ENCODE results near the gene VASH1.
A peak's percentile ranks its signal among the peaks of the same experiment; 100 is the strongest.

Gene VASH1

DNA sequence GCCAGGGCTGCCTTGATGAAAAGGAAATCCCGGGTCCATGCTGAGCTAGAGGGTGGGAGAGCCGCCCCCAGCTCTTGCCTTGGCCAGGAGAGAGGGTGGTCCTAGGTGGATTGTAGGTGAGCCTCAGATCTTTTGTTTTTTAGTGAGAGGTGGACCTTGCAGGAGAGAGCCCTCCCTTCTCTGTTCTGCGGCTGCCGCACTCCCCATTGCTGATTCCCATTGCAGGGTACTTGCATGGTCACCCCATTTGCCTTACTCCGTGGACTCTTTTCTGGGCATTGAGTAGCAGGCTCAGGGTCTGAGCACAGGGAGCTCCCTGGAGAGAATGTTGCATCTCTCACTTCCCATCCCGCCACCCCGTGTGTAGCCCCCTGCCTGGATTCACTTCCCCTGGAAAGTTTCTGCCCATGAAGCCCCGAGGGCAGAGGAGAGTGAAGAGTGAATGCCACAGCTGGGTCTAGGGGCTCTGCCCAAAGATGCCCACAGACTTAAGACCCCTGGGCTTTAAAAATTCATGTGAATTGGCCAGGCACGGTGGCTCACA lies 10.2 kb downstream of the VASH1 start:
- no peak overlapping the region for H2AK5ac ChIP-seq (ENCODE audit: low read depth, low read length)
- H2BK12ac ChIP-seq (ENCODE audit: low read length): no peak overlapping the region
- no peak overlapping the region for H3K27ac ChIP-seq (replicated peaks; ENCODE audit: low read length)
- no peak overlapping the region for H3K23ac ChIP-seq (ENCODE audit: low read depth, low read length, poor library complexity)
- H3K79me1 ChIP-seq (ENCODE audit: low read depth, low read length): no peaks in the 10 kb centered on the region
- no peak overlapping the region for H3K4me3 ChIP-seq (ENCODE audit: low read length in 2 of 2)
- no peak overlapping the region for H2BK15ac ChIP-seq (ENCODE audit: low read length)
- no peak overlapping the region for H4K8ac ChIP-seq (ENCODE audit: low read depth, low read length)
- no peak overlapping the region for H3K14ac ChIP-seq (ENCODE audit: low read length)
- no peaks in the 10 kb centered on the region for H3K27me3 ChIP-seq (ENCODE audit: control insufficient read depth in 3 of 3, insufficient read depth in 3 of 3, low read depth in 1 of 3, low read length in 3 of 3)
- no peak overlapping the region for H2AFZ ChIP-seq (ENCODE audit: low read length)
- H3K4me1 ChIP-seq (ENCODE audit: control insufficient read depth in 2 of 2, insufficient read depth in 1 of 2, low read depth in 1 of 2, low read length in 2 of 2): peaks cover 16 to 22% of the 10 kb centered on the region in 2 donors
- H2BK120ac ChIP-seq (ENCODE audit: low read depth, low read length): no peak overlapping the region
- H3K4ac ChIP-seq (ENCODE audit: low read length): no peak overlapping the region
- no peak for DNase-seq (ENCODE audit: low spot score)
- H3K4me2 ChIP-seq (ENCODE audit: insufficient read depth, low read length, poor library complexity, severe bottlenecking): no peak overlapping the region
- no peak overlapping the region for H4K91ac ChIP-seq (ENCODE audit: low read depth, low read length, poor library complexity)
- peak overlapping the region; percentile 62 for H2BK5ac ChIP-seq (ENCODE audit: low read length)
- H3K18ac ChIP-seq (ENCODE audit: low read length): no peak overlapping the region
- WGBS, 2 donors (ENCODE audit: extremely low coverage in 2 of 2, insufficient read length in 2 of 2, insufficient replicate concordance in 1 of 2): no CpG with 5 or more reads among the region's 9 CpGs
- H3K9ac ChIP-seq (ENCODE audit: low read depth, low read length, poor library complexity): no peak overlapping the region
- H3K36me3 ChIP-seq (replicated peaks in 1 of 2; ENCODE audit: control insufficient read depth in 2 of 2, insufficient read depth in 2 of 2, low read length in 2 of 2): peaks cover 5 to 49% of the 10 kb centered on the region in 2 donors
- no peaks in the 10 kb centered on the region for H3K9me3 ChIP-seq (replicated peaks in 1 of 2; ENCODE audit: control insufficient read depth in 2 of 2, insufficient read depth in 1 of 2, low read depth in 1 of 2, low read length in 2 of 2)

DNA sequence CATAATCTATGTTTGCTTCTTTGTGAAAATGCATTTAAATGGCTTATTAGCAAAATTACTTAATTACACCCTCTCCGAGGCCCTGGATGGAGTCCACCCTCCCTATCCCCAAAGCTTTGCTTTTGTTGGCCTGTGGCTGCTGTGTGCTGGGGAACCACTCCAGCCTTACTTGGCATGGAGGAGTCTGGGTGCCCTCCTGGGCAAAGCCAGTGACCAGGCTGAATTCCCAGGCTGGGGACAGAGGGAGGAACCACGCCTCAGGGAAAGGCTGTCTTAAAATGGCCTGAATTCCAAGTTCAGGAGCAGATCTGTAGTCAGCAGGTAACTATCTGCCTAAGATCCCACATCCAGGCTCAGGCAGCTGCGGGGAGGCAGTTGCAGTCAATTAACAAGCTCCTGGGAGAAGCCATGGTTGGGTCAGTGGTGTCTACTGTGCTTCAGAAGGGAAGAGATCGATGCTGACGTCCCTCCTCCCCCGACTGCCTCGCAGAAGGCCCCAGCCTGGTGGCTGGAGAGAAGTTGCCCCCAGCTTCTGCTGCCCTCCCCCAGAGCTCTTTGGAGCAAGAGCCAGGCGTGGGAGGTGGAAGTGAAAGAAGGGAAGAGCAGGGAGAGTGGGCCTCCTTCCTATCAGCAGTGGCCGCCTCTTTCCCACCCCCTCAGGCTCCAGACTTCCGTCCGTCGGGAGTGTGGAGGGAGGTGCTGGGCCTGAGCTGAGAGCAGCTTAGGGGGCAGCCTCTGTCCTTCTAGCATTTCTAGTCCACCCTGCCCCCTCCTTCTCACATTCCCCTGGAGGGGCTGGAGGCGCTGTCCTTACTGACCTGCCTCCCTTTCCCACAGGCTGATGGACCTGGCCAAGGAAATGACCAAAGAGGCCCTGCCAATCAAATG lies 11.3 kb downstream of the VASH1 start:
- H3K9ac ChIP-seq (ENCODE audit: low read depth, low read length, poor library complexity): no peak overlapping the region
- no peak overlapping the region for H2BK120ac ChIP-seq (ENCODE audit: low read depth, low read length)
- H2BK5ac ChIP-seq (ENCODE audit: low read length): no peak overlapping the region
- no peaks in the 10 kb centered on the region for H3K27me3 ChIP-seq (ENCODE audit: control insufficient read depth in 3 of 3, insufficient read depth in 3 of 3, low read depth in 1 of 3, low read length in 3 of 3)
- peaks cover 16 to 23% of the 10 kb centered on the region in 2 donors for H3K4me1 ChIP-seq (ENCODE audit: control insufficient read depth in 2 of 2, insufficient read depth in 1 of 2, low read depth in 1 of 2, low read length in 2 of 2)
- H2BK15ac ChIP-seq (ENCODE audit: low read length): no peak overlapping the region
- peak overlapping the region; percentile 19 for H3K4me2 ChIP-seq (ENCODE audit: insufficient read depth, low read length, poor library complexity, severe bottlenecking)
- H3K79me1 ChIP-seq (ENCODE audit: low read depth, low read length): no peaks in the 10 kb centered on the region
- no peak overlapping the region for H2AFZ ChIP-seq (ENCODE audit: low read length)
- no peak for DNase-seq (ENCODE audit: low spot score)
- no CpG with 5 or more reads among the region's 13 CpGs for WGBS, 2 donors (ENCODE audit: extremely low coverage in 2 of 2, insufficient read length in 2 of 2, insufficient replicate concordance in 1 of 2)
- no peak overlapping the region for H4K91ac ChIP-seq (ENCODE audit: low read depth, low read length, poor library complexity)
- H2AK5ac ChIP-seq (ENCODE audit: low read depth, low read length): no peak overlapping the region
- peaks cover 7 to 56% of the 10 kb centered on the region in 2 donors for H3K36me3 ChIP-seq (replicated peaks in 1 of 2; ENCODE audit: control insufficient read depth in 2 of 2, insufficient read depth in 2 of 2, low read length in 2 of 2)
- no peak overlapping the region for H4K8ac ChIP-seq (ENCODE audit: low read depth, low read length)
- no peak overlapping the region for H3K4me3 ChIP-seq (ENCODE audit: low read length in 2 of 2)
- no peak overlapping the region for H3K23ac ChIP-seq (ENCODE audit: low read depth, low read length, poor library complexity)
- no peak overlapping the region for H3K4ac ChIP-seq (ENCODE audit: low read length)
- no peak overlapping the region for H3K14ac ChIP-seq (ENCODE audit: low read length)
- peak overlapping the region; percentile 68 for H3K18ac ChIP-seq (ENCODE audit: low read length)
- no peak overlapping the region for H2BK12ac ChIP-seq (ENCODE audit: low read length)
- H3K9me3 ChIP-seq (replicated peaks in 1 of 2; ENCODE audit: control insufficient read depth in 2 of 2, insufficient read depth in 1 of 2, low read depth in 1 of 2, low read length in 2 of 2): no peaks in the 10 kb centered on the region
- peak overlapping the region; percentile 26 for H3K27ac ChIP-seq (replicated peaks; ENCODE audit: low read length)

DNA sequence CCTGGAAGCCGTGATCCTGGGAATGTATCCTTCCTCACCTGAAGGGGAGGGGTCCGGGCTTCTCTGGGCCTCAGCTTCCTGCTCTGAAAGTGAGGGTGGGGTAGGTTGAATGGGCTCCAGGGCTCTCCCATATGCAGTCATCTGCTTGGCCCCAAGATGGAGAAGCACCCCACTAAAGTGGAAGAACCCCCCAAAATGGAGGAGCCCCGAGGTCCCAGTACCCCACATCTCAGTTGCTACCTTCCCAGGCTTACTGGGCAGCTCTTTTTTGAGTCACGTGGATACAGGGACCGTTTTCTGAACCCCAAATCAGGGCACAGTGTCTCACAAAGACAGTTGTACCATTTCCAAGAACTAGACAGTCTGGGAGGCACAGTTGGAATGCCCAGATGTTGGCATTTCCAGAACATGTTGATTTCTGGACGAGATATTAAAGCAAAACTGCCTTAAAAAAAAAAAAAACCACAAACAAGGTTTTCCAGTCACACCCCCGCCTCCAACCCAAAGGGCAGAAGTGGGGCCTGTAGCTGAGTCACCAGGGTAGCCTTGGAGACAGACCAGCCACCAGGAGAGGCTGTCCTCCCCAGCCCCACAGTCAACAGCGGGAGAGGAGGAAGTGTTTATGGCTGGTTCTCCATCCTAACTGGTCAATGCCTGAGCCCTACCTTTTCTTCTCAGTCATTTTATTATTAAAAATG lies 12.1 kb downstream of the VASH1 start:
- no peak overlapping the region for H3K18ac ChIP-seq (ENCODE audit: low read length)
- no peak overlapping the region for H4K91ac ChIP-seq (ENCODE audit: low read depth, low read length, poor library complexity)
- H3K4me3 ChIP-seq (ENCODE audit: low read length in 2 of 2): no peak overlapping the region
- WGBS, 2 donors (ENCODE audit: extremely low coverage in 2 of 2, insufficient read length in 2 of 2, insufficient replicate concordance in 1 of 2): no CpG with 5 or more reads among the region's 8 CpGs
- no peak overlapping the region for H2AFZ ChIP-seq (ENCODE audit: low read length)
- no peak overlapping the region for H3K14ac ChIP-seq (ENCODE audit: low read length)
- peak overlapping the region; percentile 29 for H3K27ac ChIP-seq (replicated peaks; ENCODE audit: low read length)
- H3K36me3 ChIP-seq (replicated peaks in 1 of 2; ENCODE audit: control insufficient read depth in 2 of 2, insufficient read depth in 2 of 2, low read length in 2 of 2): peaks cover 8 to 64% of the 10 kb centered on the region in 2 donors
- no peak overlapping the region for H3K4me2 ChIP-seq (ENCODE audit: insufficient read depth, low read length, poor library complexity, severe bottlenecking)
- no peak overlapping the region for H3K9ac ChIP-seq (ENCODE audit: low read depth, low read length, poor library complexity)
- no peak overlapping the region for H2BK5ac ChIP-seq (ENCODE audit: low read length)
- no peak for DNase-seq (ENCODE audit: low spot score)
- H4K8ac ChIP-seq (ENCODE audit: low read depth, low read length): no peak overlapping the region
- H2BK12ac ChIP-seq (ENCODE audit: low read length): no peak overlapping the region
- H3K4me1 ChIP-seq (ENCODE audit: control insufficient read depth in 2 of 2, insufficient read depth in 1 of 2, low read depth in 1 of 2, low read length in 2 of 2): peaks cover 8 to 19% of the 10 kb centered on the region in 2 donors
- no peak overlapping the region for H2BK120ac ChIP-seq (ENCODE audit: low read depth, low read length)
- no peaks in the 10 kb centered on the region for H3K79me1 ChIP-seq (ENCODE audit: low read depth, low read length)
- no peaks in the 10 kb centered on the region for H3K27me3 ChIP-seq (ENCODE audit: control insufficient read depth in 3 of 3, insufficient read depth in 3 of 3, low read depth in 1 of 3, low read length in 3 of 3)
- no peak overlapping the region for H3K23ac ChIP-seq (ENCODE audit: low read depth, low read length, poor library complexity)
- no peak overlapping the region for H2AK5ac ChIP-seq (ENCODE audit: low read depth, low read length)
- no peaks in the 10 kb centered on the region for H3K9me3 ChIP-seq (replicated peaks in 1 of 2; ENCODE audit: control insufficient read depth in 2 of 2, insufficient read depth in 1 of 2, low read depth in 1 of 2, low read length in 2 of 2)
- no peak overlapping the region for H3K4ac ChIP-seq (ENCODE audit: low read length)
- no peak overlapping the region for H2BK15ac ChIP-seq (ENCODE audit: low read length)
